Measurements from ENCODE around the gene TSPAN18. TPM values are rescaled to one million over a fixed set of nuclear protein-coding genes. Genes with fewer than 3 reads are reported as not detected.

TSPAN18 gene
- total RNA-seq, 1 donor from 2014 or later: 26.3 TPM

DNA sequence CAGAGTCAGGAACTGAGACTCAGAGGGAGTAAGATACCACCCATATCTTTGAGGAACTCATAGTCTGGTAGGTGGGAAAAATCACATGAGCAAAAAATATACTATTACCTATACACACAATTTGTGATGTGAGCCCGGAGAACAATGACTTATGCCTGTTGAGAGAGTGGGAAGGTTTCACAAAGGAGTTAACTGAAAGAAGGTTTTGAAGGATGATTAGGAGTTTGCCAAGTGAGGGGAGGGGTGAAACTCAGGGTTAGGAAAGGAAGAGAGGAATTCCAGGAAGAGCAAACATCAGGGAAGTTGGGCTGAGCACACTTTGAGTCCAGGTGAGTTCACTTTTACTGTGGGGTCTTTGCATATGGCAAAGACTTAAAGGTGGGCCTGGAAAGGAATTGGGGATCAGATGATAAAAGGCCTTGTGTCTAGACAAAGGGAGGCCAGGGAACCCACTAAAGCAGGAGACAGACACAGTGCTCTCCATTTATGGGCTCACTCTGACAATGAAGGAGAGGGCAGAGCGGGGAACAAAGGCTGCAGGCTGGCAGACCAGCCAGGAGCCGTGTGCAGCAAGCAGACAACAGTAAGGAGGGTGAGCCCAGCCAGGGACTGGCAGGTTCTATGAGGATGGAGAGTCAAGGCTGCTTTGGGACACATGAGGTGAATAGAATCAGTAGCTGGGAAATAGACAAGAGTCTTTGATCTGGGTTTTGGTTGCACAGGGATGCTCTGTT is 33.1 kb downstream of the TSPAN18 start:
- no peak for DNase-seq (ENCODE audit: low read depth in 2 of 2)

DNA sequence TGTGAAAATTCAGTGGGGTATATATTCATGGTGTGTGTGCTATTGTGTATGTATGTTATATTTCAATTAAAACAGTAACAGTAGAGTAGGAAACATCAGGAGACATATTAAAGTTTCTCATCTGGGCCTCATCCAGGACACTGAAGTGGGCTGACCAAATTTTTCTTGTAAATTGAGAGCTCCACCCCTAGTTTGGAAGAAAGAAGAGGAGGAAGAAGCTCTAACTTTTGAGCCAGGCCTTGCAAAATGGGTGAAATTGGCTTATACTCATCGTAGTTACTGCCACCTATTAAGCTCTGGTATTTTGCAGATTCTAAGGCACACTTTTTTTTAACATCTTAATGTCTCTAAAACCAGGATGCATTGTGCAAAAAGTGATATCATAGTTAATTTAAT is 33.7 kb downstream of the TSPAN18 start:
- DNase-seq (ENCODE audit: low read depth in 2 of 2): no peak

DNA sequence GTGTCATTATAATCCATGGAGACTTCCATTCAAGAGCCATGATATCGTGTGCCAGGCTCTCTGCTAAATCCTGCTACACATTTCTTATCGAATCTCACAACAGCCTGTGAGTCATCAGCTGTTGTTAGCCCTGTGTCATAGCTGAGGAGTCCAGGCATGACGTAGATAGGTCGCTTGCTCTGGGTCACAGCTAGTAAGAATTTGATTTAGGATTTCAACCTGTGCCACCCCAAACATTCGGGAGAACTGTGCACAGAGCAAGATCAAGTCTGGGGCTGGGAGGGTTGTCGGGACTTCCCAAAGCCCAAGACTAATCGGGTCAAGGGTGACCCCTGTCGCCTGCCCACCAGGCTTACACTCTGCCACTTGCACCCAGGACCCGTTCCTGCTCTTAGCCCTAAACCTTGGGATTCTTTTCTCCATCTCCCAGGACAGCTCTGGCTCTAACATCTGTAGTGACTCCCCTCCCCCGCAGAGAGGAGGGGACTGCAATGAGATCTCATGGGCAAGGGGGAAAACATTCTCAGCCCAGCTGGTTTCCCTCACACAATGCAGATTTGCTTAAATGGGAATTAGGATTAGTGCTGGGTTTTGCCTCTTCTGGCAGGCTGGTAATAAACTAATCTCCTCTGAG is 34.3 kb downstream of the TSPAN18 start:
- peak; percentile 75 to 94 for DNase-seq (ENCODE audit: low read depth in 2 of 2)

DNA sequence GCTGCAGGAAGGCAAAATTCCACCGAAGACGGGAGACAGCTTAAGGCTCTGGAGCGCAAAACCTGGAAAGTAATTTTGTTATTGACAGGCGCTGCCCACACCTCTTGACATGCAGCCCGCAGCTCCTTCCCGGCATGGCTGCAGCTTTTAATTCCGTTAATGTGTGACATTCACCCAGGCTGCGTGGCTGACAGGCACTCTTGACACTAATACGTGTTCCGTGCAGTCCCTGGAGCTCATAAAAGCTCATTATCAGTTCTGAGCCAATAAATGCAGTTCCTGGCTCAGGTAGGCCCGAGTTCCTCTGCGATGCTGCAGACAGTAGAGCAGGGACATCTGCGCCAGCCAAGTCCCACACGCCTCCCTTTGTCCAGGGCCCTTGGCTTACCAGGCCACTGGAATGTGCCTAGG is 34.8 kb downstream of the TSPAN18 start:
- DNase-seq (ENCODE audit: low read depth in 2 of 2): no peak

DNA sequence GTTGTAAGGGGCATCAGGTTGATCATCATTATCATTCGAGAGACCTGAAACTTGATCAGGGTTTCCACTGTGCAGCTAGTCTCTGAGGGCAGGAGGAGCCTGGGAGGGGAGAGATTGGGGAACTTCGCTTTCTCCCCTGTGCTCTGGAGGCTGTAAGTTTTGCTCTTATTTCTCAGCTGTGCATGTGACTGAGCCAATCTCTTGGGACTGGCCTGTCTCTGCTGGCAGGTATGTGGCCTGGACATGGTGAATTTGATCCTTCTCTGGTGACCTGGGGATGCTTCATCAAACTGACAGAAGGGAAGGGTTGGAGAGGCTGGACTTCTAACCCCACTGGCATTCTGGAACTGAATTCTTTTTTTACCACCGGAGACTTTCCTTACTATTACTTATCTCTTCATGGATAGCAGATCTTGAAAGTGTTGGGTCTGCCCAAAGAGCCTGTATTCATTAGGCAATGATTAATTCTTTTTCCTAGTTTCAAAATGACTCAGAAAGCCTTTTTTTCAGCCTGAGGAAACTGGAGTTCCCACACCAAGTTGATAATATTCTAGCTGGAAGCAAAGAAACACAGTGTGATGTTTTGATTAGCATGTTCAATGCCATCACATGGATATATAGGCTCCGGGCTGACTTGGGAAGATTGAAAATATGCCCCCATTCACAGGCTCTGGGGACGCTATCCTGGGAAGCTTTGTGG is 36.5 kb downstream of the TSPAN18 start:
- peak in 1 of 2 donors; percentile 57 for DNase-seq (ENCODE audit: low read depth in 2 of 2)

DNA sequence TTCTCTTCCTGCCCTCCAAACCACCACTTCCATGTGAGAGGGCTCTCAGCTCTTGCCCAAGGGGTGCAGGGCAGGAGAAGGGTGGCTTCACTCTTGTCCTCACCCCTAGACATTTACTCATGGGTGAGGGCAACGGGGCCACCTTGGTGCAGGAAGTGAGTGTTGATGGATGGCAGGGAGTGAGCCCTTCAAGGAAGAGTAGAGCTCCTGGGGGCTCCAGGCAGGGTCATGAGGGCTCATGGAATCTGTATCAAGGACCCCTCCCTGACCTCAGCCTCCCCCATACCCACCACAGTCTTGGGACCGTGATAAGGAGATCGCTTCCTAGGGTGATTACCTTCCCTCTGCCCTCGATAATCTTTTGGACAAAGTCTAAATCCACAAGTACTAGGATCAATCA is 37.8 kb downstream of the TSPAN18 start:
- no peak for DNase-seq (ENCODE audit: low read depth in 2 of 2)

DNA sequence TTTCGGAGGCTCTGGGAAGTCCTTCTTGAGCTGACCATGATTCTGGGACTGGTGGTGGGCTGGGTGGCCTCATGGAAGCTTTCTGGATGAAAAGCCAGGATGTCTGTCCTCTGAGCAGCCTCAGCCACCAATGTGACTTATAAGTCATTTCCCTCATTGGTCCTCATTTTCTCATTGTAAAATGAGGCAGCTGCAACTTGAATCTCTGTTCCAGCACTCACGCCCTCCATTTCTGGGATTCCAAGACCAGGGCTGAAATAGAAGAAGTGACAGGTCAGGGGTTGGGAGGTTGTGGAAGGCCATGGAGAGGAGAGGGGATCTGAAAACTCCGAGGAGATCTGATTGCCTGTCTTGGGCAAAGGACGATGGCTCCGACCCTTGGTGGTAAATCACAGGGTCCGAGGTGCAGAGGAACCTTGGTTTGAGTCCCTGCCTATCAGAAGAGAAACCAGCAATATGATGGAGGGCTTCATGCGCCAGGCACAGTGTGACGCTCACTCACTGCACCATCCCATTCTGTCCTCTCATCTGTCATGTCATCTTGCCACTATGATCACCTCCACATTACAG is 38.3 kb downstream of the TSPAN18 start:
- no peak for DNase-seq (ENCODE audit: low read depth in 2 of 2)

DNA sequence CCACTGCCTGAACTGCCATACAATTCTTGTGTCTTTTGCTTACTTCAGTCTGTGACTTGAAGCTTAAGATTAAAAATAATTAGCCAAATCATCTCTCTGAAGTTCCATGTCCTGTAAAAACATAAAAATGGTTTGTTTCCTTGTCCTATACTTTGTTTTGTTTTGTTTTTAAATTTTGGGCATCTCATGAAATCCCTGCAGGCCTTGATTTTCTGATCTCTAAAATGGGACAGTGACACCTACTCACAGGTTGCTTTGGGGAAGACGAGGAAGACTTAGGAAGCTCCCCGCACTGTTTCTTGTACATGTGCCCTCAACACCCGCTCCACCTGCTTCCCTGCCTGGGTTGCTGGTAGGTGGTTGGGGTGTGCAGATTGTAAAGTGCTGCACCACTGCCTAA is 38.9 kb downstream of the TSPAN18 start:
- DNase-seq (ENCODE audit: low read depth in 2 of 2): no peak

DNA sequence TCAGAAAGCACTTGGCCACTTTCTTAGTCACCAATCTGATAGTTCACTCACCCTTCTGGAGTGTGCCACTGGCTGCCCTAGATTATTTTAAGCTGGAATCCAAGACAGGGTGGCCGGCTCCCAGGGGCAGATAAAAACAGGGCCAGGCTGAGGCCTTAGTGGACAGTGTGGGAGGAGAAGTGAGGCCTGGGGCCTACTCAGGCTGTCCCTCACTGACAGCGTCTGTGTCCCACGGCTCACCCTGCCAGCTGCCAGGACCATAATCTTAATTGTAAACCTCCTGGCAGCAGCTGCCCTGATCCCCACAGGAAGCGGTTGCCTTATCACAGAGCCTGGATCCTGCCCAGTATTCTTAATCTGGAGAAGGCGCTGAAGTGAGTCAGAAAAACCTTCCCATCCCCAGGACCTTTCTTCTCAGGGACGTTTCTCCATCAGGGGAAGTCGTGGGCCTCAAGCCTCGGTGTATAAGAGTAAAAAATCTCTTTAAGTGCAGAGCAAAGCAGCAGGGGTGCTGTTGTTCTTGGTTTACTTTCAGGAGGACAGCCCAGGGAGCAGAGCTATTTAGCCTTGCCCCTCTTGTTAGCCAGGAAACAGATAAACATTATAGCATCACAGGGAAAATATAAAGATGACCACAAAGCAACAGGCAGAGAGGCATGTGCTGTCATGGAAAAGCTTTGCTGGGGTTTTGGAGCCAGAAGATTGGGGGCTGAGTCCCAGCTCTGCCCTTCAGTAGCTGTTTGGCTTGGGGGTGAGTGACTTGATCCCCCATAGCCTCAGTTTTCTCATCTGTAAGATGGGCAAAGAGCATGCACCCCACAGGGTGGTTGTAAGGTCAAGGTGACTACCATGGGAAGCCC is 39.6 kb downstream of the TSPAN18 start:
- peak in 1 of 2 donors; percentile 88 for DNase-seq (ENCODE audit: low read depth in 2 of 2)

DNA sequence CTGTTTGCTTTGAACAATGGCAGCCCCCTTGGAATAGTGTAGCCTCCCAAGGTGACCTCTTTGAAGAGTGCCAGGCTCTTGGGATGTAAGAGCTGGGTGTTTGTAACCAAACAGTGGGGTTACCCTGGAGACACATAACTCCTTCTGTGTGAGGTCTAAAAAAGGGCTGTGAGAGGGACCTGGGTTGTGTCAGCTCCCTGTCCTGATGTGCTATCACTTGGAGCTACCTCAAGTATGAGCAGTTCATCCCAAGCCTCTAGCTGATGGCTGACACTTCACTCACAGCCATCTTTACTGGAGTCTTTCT is 40.2 kb downstream of the TSPAN18 start:
- DNase-seq (ENCODE audit: low read depth in 2 of 2): peak in 1 of 2 donors; percentile 39

DNA sequence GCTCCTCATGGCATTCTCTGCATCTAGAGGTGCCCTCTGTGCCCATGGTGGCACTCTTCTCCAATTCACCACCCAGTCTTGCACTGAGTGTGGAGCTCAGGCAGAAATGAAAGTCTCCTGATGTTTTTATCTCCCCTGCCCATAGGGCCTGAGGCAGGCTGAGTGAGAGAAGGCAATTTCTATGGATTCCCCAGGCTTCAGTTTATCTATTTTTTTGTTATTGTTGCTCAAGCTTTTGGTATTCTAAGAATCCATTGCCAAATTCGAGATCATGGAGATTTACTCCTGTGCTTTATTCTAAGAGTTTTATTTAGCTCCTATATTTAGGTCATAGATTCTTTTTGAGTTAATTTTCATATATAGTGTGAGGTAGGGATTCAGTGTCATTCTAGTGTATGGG is 40.7 kb downstream of the TSPAN18 start:
- no peak for DNase-seq (ENCODE audit: low read depth in 2 of 2)

DNA sequence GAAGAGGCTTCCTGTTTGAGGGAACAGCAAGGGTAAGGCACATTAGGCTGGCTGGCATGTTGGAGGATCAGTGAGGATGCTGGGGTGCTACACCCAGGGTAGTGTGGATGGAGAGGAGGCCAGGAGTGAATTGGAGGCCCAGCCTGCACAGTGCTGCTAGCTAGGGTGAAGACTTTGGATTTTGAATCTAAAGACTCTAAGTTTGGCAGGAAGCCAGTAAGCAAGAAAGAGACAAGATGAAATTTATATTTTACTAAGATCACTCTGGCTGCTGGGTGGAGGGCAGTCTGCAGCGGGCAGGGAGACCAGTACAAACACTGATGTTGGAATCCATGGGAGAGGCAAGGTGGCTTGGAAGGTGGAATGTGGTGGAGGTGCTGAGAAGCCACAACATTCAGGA is 43.6 kb downstream of the TSPAN18 start:
- no peak for DNase-seq (ENCODE audit: low read depth in 2 of 2)

DNA sequence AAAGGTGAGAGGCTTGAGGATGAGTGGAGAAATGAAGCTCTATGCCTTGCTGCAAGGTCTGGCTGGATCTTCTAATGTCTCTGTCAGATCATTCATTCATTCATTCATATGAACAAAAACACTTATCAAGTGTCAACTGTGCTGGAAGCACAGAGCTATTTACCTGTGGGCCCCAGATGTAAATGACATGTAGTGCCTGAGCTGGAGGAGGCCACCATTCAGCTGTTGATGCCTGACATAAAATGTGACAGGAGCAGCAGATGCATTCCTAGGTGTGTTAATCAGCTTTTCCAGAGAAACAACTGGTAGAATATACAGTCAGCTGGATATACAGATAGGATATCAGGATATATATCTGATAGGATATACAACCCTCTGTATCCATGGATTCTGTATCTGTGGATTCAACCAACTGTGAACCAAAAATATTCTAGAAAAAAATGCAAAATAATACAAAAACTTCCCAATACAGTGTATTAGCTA is 44.5 kb downstream of the TSPAN18 start:
- DNase-seq (ENCODE audit: low read depth in 2 of 2): no peak

DNA sequence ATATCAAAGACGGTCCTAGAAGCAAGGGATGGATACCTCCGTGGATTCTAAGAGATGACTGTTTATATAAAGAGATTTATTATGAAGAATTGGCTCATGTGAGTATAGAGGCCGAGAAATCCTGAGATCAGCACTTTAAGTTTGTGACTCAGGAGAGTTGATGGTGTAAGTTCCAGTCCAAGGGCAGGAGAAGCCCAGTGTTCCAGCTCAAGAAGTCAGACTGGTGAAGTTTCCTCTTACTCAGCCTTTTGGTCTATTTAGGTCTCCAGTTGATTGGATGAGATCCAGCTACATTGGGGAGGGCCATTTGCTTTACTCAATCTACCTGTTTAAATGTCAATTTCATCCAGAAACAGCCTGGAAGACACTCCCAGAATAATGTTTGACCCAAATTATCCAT is 45.1 kb downstream of the TSPAN18 start:
- DNase-seq (ENCODE audit: low read depth in 2 of 2): no peak

DNA sequence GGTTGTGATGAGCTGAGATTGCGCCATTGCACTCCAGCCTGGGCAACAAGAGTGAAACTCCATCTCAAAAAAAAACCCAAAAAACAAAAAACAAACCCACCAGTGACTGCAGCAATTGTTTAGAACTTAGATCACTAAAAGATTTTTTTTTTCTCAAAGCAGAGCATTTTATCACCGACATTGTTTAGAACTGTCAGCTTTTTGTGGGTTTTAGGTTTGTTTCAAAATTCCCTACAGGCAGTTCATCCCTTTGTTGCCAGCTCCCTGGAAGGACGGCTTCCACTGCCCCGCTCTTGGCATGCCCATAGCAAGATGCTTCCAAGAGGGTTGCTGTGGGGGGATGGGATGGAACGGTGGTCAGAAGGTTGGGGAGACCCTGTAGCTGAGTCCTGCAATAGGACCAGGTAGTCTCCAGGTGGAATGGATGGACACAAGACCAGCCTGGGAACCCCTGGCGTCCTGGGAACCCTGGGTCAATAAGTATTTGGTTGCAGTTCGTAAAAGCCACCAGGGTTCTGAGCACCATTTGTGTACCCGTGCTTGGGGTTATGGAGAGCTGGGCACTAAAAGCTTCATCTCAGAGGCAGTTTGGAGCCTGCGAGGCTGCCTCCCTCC is 46.7 kb downstream of the TSPAN18 start:
- no peak for DNase-seq (ENCODE audit: low read depth in 2 of 2)

DNA sequence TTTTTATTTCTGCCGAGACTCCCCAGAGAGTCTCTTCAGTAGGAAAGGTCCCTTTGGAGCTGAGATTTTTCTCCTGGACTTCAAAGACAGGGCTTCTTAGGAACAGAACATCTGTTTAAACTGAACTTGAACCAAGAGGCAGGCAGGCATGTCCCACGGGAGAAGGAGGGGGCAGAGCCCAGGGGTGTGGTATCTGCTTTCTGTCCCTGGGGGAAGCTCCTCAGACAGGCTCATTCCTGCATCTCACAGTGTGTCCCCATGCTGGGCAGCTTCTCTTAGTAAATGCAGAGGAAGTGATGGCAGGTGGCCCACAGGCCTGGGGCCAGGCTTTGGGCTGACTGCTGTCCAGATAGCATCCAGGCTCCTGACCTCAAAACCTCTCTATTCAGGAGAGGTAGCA is 47.3 kb downstream of the TSPAN18 start:
- peak in 1 of 2 donors; percentile 37 for DNase-seq (ENCODE audit: low read depth in 2 of 2)

DNA sequence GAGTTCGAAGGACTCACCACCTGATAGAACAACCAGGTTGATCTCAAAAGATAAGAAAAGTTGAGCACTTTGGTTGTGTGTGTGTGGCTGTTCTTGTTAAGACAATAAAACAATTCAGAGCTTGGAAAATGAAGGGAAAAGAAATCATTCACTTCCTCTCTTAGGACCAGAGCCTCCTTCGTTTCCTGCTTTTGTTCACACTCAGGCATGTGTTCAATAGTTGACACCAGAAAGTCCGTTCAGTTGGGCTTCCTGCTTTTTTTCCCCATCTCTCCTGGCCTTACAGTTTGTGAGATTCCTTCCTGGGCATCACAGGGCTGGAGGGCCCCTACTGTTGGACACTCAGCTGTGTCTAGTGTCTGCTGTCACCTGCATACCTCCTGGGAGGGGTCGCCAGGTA is 48.0 kb downstream of the TSPAN18 start:
- DNase-seq (ENCODE audit: low read depth in 2 of 2): peak in 1 of 2 donors; percentile 87

DNA sequence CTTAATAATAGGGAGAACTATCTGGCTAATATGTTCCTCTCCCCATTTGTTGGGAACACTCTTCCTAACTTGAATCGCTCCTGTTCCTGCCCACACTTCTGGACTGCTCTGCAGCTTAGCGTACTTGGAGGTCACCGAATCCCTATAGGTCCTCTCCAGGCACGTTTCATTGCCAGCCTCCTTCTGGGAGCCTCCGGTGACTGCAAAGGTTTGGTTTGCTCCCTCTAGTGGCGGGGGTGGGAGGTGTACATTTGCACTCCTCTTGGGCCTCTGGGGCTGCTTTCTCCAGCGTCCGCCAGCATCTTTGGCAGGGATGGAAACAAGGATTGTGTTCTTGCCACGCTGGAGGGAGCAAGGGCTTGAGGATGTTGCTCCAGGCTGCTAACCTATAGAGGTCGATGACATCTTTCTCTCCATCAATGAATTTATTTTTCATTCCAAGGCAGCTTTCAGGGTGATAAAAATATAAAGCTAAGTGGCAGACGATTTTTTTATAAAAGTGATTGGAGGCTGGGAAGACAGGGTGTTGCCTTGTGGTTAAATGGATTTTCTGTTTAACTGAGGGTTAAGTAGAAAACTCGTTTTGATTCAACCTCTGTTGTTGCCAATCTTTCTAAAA is 48.7 kb downstream of the TSPAN18 start:
- DNase-seq (ENCODE audit: low read depth in 2 of 2): peak; percentile 48 to 80

DNA sequence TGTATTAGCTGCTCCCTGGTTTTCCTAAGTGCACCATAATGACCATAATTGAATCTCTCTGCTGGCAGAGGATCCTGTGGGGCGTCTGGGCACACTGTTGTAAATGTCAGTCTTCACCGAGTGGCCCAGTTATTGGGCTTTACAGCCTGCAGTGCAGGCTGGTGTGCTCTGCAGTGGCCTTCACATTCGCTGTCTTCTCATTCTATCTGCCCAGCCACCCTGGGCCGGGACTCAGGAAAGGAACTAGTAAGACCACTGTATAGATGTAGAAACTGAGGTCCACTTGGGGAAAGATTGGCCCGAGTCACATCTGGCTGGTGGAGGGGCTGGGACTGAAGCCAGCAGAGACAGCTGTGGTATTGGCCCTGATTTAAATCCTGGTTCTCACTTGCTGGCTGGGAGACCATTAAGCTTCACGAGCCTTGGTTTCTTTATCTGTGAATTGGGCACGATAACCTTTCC is 49.3 kb downstream of the TSPAN18 start:
- DNase-seq (ENCODE audit: low read depth in 2 of 2): no peak

DNA sequence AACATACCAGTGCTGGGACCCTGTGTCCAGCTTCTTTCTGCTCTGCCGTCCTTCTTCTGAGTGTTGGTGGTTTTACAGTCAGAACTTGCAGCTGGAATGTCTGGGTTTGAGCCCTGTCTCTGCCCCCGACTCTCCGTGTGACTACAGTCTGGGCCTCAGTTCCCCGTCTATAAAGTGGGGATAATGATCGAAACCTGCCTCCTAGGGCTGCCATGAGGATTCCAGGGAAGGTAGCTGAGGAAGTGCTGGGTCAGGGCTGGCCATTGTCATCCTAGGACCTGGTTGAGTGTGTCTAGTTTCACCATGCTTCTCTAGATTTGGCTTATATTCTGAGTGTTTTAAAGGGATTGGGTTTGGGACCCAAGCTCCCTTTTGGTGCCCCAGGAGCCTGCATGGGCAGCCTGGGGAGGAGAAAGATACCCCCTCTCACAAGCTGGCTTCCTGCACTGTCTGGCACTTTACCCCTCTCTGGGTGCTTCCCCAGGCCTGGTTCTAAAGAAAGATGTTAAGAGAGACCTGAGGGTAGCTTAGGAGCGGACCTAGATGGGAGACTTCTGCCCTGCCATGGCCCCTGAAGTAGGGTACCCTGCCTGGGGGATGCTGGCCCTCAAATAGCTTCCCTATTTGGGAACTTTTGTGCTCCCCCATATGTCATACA is 49.9 kb downstream of the TSPAN18 start:
- DNase-seq (ENCODE audit: low read depth in 2 of 2): no peak
